HG03460 (cell line): Measurements from ENCODE around the gene CD70.
"Not testable (repeated sequence)": the region's sequence is repeated elsewhere in the genome, so short reads cannot be mapped to it uniquely, and the experiment has no call there.

Experiments used
- ATAC-seq: cut with Tn5 transposase; IDR thresholded peaks from one replicate; pipeline ENCODE4 v1.9.1; 2021; ENCODE audit not compliant: unreplicated experiment

The CD70 gene, protein sequence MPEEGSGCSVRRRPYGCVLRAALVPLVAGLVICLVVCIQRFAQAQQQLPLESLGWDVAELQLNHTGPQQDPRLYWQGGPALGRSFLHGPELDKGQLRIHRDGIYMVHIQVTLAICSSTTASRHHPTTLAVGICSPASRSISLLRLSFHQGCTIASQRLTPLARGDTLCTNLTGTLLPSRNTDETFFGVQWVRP

GRCh38 chr19:6590827-6591319 lies at the start of gene CD70:
Gene CD70, minus strand, starts transcription at chr19:6591150. Its CDS starts 148 bp downstream, at chr19:6591002.
- peak; percentile 45 for ATAC-seq

- not testable (repeated sequence) for ATAC-seq
Measured at GRCh38 chr19:6640333-6640732, 49.4 kb upstream of the CD70 start.

DNA sequence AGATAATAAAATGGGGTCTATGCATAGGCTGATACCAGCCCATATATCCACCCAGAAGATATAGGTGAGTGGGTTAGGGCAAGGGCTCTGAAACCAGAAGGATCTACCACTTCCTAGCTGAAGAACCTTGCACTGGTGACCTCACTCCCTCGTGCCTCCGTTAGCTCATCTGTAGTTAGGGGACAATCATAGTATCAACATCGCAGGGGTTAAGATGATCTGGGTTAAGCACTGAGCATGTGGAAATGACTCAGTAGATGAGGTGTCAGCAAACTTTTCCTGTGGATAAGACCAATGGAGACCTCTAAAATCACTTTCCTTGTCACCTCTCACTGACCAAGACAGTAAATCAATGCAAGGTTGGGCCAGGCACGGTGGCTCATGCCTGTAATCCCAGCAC lies 48.5 kb upstream of the CD70 start:
- ATAC-seq, result no peak

DNA sequence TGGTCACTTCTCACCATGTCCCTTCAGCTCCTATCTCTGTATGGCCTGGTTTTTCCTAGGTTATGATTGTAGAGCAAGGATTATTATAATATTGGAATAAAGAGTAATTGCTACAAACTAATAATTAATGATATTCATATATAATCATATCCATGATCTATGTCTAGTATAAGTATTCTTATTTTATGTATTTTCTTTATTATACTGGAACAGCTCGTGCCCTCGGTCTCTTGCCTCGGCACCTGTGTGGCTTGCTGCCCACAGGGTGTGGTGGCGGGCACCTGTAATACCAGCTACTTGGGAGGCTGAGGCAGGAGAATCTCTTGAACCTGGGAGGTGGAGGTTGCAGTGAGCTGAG lies 42.5 kb upstream of the CD70 start:
- not testable (repeated sequence) for ATAC-seq

DNA sequence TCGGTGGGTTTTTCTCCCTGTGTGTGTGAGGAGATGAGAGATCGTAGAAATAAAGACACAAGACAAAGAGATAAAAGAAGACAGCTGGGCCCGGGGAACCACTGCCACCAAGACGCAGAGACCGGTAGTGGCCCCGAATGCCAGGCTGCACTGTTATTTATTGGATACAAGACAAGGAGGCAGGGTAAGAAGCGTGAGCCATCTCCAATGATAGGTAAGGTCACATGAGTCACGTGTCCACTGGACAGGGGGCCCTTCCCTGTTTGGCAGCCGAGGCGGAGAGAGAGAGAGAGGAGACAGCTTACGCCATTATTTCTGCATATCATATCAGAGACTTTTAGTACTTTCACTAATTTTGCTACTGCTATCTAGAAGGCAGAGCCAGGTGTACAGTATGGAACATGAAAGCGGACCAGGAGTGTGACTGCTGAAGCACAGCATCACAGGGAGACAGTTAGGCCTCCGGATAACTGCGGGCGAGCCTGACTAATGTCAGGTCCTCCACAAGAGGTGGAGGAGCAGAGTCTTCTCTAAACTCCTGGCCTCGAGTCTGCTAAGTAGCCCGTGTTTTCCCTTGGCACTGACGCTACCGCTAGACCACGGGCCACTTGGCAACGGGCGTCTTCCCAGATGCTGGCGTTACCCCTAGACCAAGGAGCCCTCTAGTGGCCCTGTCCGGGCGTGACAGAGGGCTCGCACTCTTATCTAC lies 42.0 kb upstream of the CD70 start:
- not testable (repeated sequence) for ATAC-seq

DNA sequence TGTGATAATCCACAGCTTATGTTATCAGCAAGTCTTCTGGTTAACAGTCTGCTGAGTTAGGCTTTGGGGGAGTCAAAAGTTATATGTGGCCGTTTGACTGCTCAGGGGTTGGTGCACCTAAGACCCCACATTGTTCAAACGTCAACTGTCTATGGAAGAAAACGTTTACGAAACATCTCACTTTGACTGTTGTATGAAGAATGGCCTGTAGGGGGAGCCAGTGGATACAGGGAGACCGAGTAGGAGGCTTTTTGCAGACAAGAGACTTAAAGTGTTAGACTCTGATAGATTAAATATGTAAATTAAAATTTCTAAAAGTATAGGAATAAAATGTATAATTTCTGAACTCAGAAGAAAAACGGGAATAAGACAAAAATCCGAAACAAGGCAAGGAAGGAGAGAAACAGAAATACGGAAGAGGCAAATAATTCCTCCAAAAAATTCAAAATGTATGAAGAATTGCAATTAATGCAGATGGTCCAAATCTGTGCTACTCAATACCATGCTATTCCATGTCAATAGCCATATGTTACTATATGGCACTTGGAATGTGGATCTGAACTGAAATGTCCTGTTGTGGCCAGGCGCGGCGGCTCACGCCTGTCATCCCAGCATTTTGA lies 41.2 kb upstream of the CD70 start:
- ATAC-seq, result no peak

DNA sequence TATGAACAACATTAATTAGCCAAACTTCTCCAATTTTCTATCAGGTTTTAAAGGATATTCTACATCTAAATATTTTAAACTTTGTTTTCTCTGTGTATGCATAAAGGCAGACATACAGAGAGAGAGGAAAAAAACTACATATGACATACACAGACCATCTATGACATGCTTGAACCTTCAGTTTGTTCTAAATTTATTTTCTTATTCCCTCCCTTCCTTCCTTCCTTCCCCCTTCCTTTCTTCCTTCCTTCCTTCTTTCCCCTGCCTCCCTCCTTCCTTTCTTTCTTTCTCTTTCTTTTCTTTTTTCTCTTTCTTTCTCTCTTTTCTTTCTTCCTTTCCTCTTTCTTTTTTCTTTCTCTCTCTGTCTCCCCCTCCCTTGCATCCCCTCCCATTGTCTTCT lies 35.8 kb upstream of the CD70 start:
- ATAC-seq, result no peak

- no peak for ATAC-seq
Measured at GRCh38 chr19:6617374-6617773, 26.4 kb upstream of the CD70 start.

DNA sequence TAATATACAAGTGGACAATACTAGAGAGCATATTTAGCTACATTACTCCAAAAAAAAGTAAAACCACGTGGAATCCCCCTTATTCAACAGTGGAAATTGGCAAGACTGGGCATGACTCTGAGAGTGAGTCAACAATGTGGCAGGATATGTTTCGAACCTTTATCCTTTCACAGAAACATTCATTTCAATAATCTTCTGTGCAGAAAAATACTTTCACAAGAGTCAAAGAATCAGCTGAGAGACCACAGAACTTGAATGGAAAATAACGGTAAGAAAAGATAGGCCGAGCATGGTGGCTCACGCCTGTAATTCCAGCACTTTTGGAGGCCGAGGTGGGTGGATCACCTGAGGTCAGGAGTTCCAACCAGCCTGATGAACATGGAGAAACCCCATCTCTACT lies 25.1 kb upstream of the CD70 start:
- no peak for ATAC-seq

GRCh38 chr19:6613711-6614110 lies 22.8 kb upstream of the CD70 start:
- ATAC-seq, result no peak

- ATAC-seq, result no peak
Measured at GRCh38 chr19:6610934-6611852, 20.2 kb upstream of the CD70 start.

GRCh38 chr19:6608940-6609339 lies 18.0 kb upstream of the CD70 start:
- ATAC-seq, result no peak

- not testable (repeated sequence) for ATAC-seq
Measured at GRCh38 chr19:6608146-6608545, 17.2 kb upstream of the CD70 start.

DNA sequence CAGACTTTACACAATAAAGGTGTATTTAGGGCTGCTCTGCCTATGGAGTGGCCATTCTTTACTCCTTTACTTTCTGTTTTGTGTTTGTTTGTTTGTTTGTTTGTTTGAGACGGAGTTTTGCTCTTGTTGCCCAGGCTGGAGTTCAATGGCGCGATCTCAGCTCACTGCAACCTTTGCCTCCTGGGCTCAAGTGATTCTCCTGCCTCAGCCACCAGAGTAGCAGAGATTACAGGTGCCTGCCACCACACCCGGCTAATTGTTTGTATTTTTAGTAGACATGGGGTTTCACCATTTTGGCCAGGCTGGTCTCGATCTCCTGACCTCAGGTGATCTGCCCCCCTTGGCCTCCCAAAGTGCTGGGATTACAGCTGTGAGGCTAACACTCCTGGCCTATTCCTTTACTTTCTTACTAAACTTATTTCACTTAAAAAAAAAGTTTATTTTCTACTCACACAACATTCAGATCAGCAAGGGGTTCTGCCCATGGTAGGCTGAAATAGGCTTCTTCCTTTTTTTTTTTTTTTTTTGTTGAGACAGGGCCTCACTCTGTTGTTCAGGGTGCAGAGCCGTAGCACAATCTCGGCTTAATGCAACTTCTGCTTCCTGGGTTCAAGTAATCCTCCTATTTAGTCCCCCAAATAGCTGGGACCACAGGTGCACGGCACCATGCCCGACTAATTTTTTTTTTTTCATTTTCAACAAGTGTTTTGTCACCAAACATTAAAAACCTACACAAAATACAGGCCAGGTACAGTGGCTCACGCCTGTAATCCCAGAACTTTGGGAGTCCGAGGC lies 15.5 kb upstream of the CD70 start:
- not testable (repeated sequence) for ATAC-seq

- no peak for ATAC-seq
Measured at GRCh38 chr19:6604906-6605305, 14.0 kb upstream of the CD70 start.

DNA sequence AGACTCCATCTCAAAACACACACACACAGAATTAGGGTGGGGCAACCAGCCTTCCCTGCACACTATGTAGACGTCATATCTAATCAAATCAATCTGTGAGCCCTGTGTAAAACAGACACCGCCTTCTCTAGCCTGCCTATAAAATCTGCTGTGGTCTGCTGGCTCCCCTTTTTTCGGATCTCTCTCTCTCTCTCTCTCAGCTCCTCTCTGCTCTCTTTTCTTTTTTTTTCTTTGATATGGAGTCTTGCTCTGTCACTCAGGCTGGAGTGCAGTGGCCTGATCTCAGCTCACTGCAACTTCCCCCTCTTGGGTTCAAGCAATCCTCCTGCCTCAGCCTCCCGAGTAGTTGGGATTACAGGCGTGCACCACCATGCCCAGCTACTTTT lies 11.8 kb upstream of the CD70 start:
- ATAC-seq, result no peak

DNA sequence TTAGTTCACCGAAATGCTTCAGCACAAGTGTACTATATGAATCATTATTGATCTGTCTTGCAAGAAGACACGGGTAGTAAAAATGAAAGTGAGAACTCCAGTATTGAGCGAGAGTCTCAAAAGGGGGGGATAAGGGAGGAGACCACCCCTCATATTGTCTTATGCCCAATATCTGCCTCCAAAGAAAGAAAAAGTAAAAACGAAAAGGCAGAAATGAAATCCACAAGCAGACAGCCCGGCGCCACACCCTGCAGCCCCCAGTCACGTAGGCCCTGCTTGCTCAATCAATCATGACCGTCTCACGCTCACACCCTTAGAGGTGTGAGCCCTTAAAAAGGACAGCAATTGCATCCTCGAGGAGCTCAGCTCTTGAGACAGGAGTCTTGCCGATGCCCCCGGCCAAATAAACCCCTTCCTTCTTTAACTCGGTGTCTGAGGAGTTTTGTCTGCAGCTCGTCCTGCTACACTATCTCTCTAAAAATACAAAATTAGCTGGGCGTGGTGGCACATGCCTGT lies 10.6 kb upstream of the CD70 start:
- peak; percentile 70 for ATAC-seq

- not testable (repeated sequence) for ATAC-seq
Measured at GRCh38 chr19:6600951-6601536, 10.1 kb upstream of the CD70 start.

- no peak for ATAC-seq
Measured at GRCh38 chr19:6599866-6600454, 9.0 kb upstream of the CD70 start.
